Measurements from ENCODE around the gene TRAT1. TPM values are rescaled to one million over a fixed set of nuclear protein-coding genes. Genes with fewer than 3 reads are reported as not detected.

Gene TRAT1
- total RNA-seq, 1 experiment from 2014 or later = not detected

- Histone ChIP-seq H3K9ac (ENCODE audit: low read length) (no peak overlapping the region), H4K20me1 (ENCODE audit: insufficient read depth, low read depth, low read length) (no peaks in the 10 kb centered on the region), H3K9me3 (ENCODE audit: low read length) (no peaks in the 10 kb centered on the region), H3K79me2 (ENCODE audit: low read length) (no peaks in the 10 kb centered on the region), H3K4me1 (ENCODE audit: low read length) (no peaks in the 10 kb centered on the region), H3K27me3 (ENCODE audit: low read length) (no peaks in the 10 kb centered on the region), H3K4me2 (ENCODE audit: low read depth, low read length, poor library complexity, severe bottlenecking) (no peak overlapping the region), H2AFZ (ENCODE audit: low read length) (no peak overlapping the region), H3K36me3 (ENCODE audit: insufficient read depth, low read length) (no peaks in the 10 kb centered on the region), H3K4me3 (ENCODE audit: low read length) (no peak overlapping the region), H3K9me2 (replicated peaks; ENCODE audit: insufficient read depth, low read length) (no peaks in the 10 kb centered on the region), H3K27ac (ENCODE audit: low read length) (no peak overlapping the region)
- DNase-seq = no peak
Measured at GRCh38 chr3:108834551-108834950, 12.0 kb downstream of the TRAT1 start.

- no peak overlapping the region for H3K4me3 ChIP-seq (ENCODE audit: low read length)
- H3K4me1 ChIP-seq (ENCODE audit: low read length) = no peaks in the 10 kb centered on the region
- H3K36me3 ChIP-seq (ENCODE audit: insufficient read depth, low read length) = no peaks in the 10 kb centered on the region
- no peak overlapping the region for H3K27ac ChIP-seq (ENCODE audit: low read length)
- no peaks in the 10 kb centered on the region for H3K9me3 ChIP-seq (ENCODE audit: low read length)
- H3K9me2 ChIP-seq (replicated peaks; ENCODE audit: insufficient read depth, low read length) = no peaks in the 10 kb centered on the region
- H2AFZ ChIP-seq (ENCODE audit: low read length) = no peak overlapping the region
- no peaks in the 10 kb centered on the region for H4K20me1 ChIP-seq (ENCODE audit: insufficient read depth, low read depth, low read length)
- H3K4me2 ChIP-seq (ENCODE audit: low read depth, low read length, poor library complexity, severe bottlenecking) = no peak overlapping the region
- no peak for DNase-seq
- no peak overlapping the region for H3K9ac ChIP-seq (ENCODE audit: low read length)
- H3K27me3 ChIP-seq (ENCODE audit: low read length) = no peaks in the 10 kb centered on the region
- H3K79me2 ChIP-seq (ENCODE audit: low read length) = no peaks in the 10 kb centered on the region
Measured at GRCh38 chr3:108835101-108835500, 12.5 kb downstream of the TRAT1 start.

GRCh38 chr3:108838436-108838835 is 15.8 kb downstream of the TRAT1 start:
- Histone ChIP-seq H3K9ac (ENCODE audit: low read length) (no peak overlapping the region), H3K4me1 (ENCODE audit: low read length) (no peaks in the 10 kb centered on the region), H4K20me1 (ENCODE audit: insufficient read depth, low read depth, low read length) (no peaks in the 10 kb centered on the region), H3K79me2 (ENCODE audit: low read length) (no peaks in the 10 kb centered on the region), H3K36me3 (ENCODE audit: insufficient read depth, low read length) (no peaks in the 10 kb centered on the region), H3K4me3 (ENCODE audit: low read length) (no peak overlapping the region), H2AFZ (ENCODE audit: low read length) (no peak overlapping the region), H3K9me2 (replicated peaks; ENCODE audit: insufficient read depth, low read length) (no peaks in the 10 kb centered on the region), H3K9me3 (ENCODE audit: low read length) (no peaks in the 10 kb centered on the region), H3K27me3 (ENCODE audit: low read length) (no peaks in the 10 kb centered on the region), H3K4me2 (ENCODE audit: low read depth, low read length, poor library complexity, severe bottlenecking) (no peak overlapping the region), H3K27ac (ENCODE audit: low read length) (no peak overlapping the region)
- DNase-seq = no peak

- H2AFZ ChIP-seq (ENCODE audit: low read length) = no peak overlapping the region
- no peak overlapping the region for H3K27ac ChIP-seq (ENCODE audit: low read length)
- H3K27me3 ChIP-seq (ENCODE audit: low read length) = no peaks in the 10 kb centered on the region
- H3K36me3 ChIP-seq (ENCODE audit: insufficient read depth, low read length) = no peaks in the 10 kb centered on the region
- H3K4me2 ChIP-seq (ENCODE audit: low read depth, low read length, poor library complexity, severe bottlenecking) = no peak overlapping the region
- no peaks in the 10 kb centered on the region for H3K4me1 ChIP-seq (ENCODE audit: low read length)
- H3K9me2 ChIP-seq (replicated peaks; ENCODE audit: insufficient read depth, low read length) = no peaks in the 10 kb centered on the region
- H3K79me2 ChIP-seq (ENCODE audit: low read length) = no peaks in the 10 kb centered on the region
- no peaks in the 10 kb centered on the region for H4K20me1 ChIP-seq (ENCODE audit: insufficient read depth, low read depth, low read length)
- H3K9ac ChIP-seq (ENCODE audit: low read length) = no peak overlapping the region
- H3K4me3 ChIP-seq (ENCODE audit: low read length) = no peak overlapping the region
- H3K9me3 ChIP-seq (ENCODE audit: low read length) = no peaks in the 10 kb centered on the region
- no peak for DNase-seq
Measured at GRCh38 chr3:108845709-108846293, 23.2 kb downstream of the TRAT1 start.

- H4K20me1 ChIP-seq (ENCODE audit: insufficient read depth, low read depth, low read length) = no peaks in the 10 kb centered on the region
- no peaks in the 10 kb centered on the region for H3K27me3 ChIP-seq (ENCODE audit: low read length)
- no peak for DNase-seq
- H2AFZ ChIP-seq (ENCODE audit: low read length) = no peak overlapping the region
- H3K9me2 ChIP-seq (replicated peaks; ENCODE audit: insufficient read depth, low read length) = no peaks in the 10 kb centered on the region
- H3K4me3 ChIP-seq (ENCODE audit: low read length) = no peak overlapping the region
- no peaks in the 10 kb centered on the region for H3K9me3 ChIP-seq (ENCODE audit: low read length)
- no peak overlapping the region for H3K27ac ChIP-seq (ENCODE audit: low read length)
- no peaks in the 10 kb centered on the region for H3K4me1 ChIP-seq (ENCODE audit: low read length)
- H3K4me2 ChIP-seq (ENCODE audit: low read depth, low read length, poor library complexity, severe bottlenecking) = no peak overlapping the region
- H3K79me2 ChIP-seq (ENCODE audit: low read length) = no peaks in the 10 kb centered on the region
- H3K36me3 ChIP-seq (ENCODE audit: insufficient read depth, low read length) = no peaks in the 10 kb centered on the region
- no peak overlapping the region for H3K9ac ChIP-seq (ENCODE audit: low read length)
Measured at GRCh38 chr3:108847187-108847586, 24.6 kb downstream of the TRAT1 start.

GRCh38 chr3:108849075-108849474 is 26.5 kb downstream of the TRAT1 start:
- no peaks in the 10 kb centered on the region for H4K20me1 ChIP-seq (ENCODE audit: insufficient read depth, low read depth, low read length)
- no peak overlapping the region for H2AFZ ChIP-seq (ENCODE audit: low read length)
- H3K4me2 ChIP-seq (ENCODE audit: low read depth, low read length, poor library complexity, severe bottlenecking) = no peak overlapping the region
- no peaks in the 10 kb centered on the region for H3K9me2 ChIP-seq (replicated peaks; ENCODE audit: insufficient read depth, low read length)
- no peaks in the 10 kb centered on the region for H3K27me3 ChIP-seq (ENCODE audit: low read length)
- no peak overlapping the region for H3K4me3 ChIP-seq (ENCODE audit: low read length)
- no peaks in the 10 kb centered on the region for H3K79me2 ChIP-seq (ENCODE audit: low read length)
- no peak overlapping the region for H3K9ac ChIP-seq (ENCODE audit: low read length)
- H3K4me1 ChIP-seq (ENCODE audit: low read length) = no peaks in the 10 kb centered on the region
- DNase-seq = no peak
- no peaks in the 10 kb centered on the region for H3K9me3 ChIP-seq (ENCODE audit: low read length)
- H3K27ac ChIP-seq (ENCODE audit: low read length) = no peak overlapping the region
- H3K36me3 ChIP-seq (ENCODE audit: insufficient read depth, low read length) = no peaks in the 10 kb centered on the region

- Histone ChIP-seq H3K9me2 (replicated peaks; ENCODE audit: insufficient read depth, low read length) (no peaks in the 10 kb centered on the region), H3K27ac (ENCODE audit: low read length) (no peak overlapping the region), H2AFZ (ENCODE audit: low read length) (no peak overlapping the region), H3K4me1 (ENCODE audit: low read length) (no peaks in the 10 kb centered on the region), H3K4me3 (ENCODE audit: low read length) (no peak overlapping the region), H3K4me2 (ENCODE audit: low read depth, low read length, poor library complexity, severe bottlenecking) (no peak overlapping the region), H4K20me1 (ENCODE audit: insufficient read depth, low read depth, low read length) (no peaks in the 10 kb centered on the region), H3K36me3 (ENCODE audit: insufficient read depth, low read length) (no peaks in the 10 kb centered on the region), H3K9ac (ENCODE audit: low read length) (no peak overlapping the region), H3K27me3 (ENCODE audit: low read length) (no peaks in the 10 kb centered on the region), H3K9me3 (ENCODE audit: low read length) (no peaks in the 10 kb centered on the region), H3K79me2 (ENCODE audit: low read length) (no peaks in the 10 kb centered on the region)
- DNase-seq = no peak
Measured at GRCh38 chr3:108861401-108861800, 38.8 kb downstream of the TRAT1 start.

GRCh38 chr3:108862865-108863798 is 40.5 kb downstream of the TRAT1 start:
- Histone ChIP-seq H3K79me2 (ENCODE audit: low read length) (no peaks in the 10 kb centered on the region), H3K9me3 (ENCODE audit: low read length) (no peaks in the 10 kb centered on the region), H4K20me1 (ENCODE audit: insufficient read depth, low read depth, low read length) (no peaks in the 10 kb centered on the region), H3K4me3 (ENCODE audit: low read length) (no peak overlapping the region), H3K27ac (ENCODE audit: low read length) (no peak overlapping the region), H2AFZ (ENCODE audit: low read length) (no peak overlapping the region), H3K9ac (ENCODE audit: low read length) (no peak overlapping the region), H3K9me2 (replicated peaks; ENCODE audit: insufficient read depth, low read length) (no peaks in the 10 kb centered on the region), H3K36me3 (ENCODE audit: insufficient read depth, low read length) (no peaks in the 10 kb centered on the region), H3K4me2 (ENCODE audit: low read depth, low read length, poor library complexity, severe bottlenecking) (no peak overlapping the region), H3K27me3 (ENCODE audit: low read length) (no peaks in the 10 kb centered on the region), H3K4me1 (ENCODE audit: low read length) (no peaks in the 10 kb centered on the region)
- DNase-seq = no peak

All from Karpas-422 (cell line).